Caco-2 (cell line): Measurements from ENCODE around the gene ATXN3L. TPM values are rescaled to one million over a fixed set of nuclear protein-coding genes. Genes with fewer than 3 reads are reported as not detected.
A peak's percentile ranks its signal among the peaks of the same experiment; 100 is the strongest.

ENCODE experiments used
- BruUV-seq: library from RNA; stranded (reverse); fragments of 400-500 nt; replicated peaks from 2 replicates; lab custom pipeline; 2021; lab: Mats Ljungman, UMichigan
- CTCF ChIA-PET: fragments of 300-600 bp; sonication (Branson Sonifier 250); formaldehyde crosslinking; loops from one replicate; lab custom pipeline; 2022; ENCODE audit warnings: antibody characterized with exemption; lab: Charles Lee
- POLR2A ChIA-PET: fragments of 300-600 bp; sonication (Branson Sonifier 250); formaldehyde crosslinking; loops from one replicate; lab custom pipeline; 2022; ENCODE audit warnings: antibody characterized with exemption; lab: Charles Lee
- DNase-seq, 2 experiments: peaks; one replicate each; pipeline versions ENCODE4 v3.0.0 to v3.0.0-alpha.2; 2020 to 2022
- H3K27me3 ChIP-seq: replicated peaks from 2 replicates; pipeline ENCODE4 v1.6.0; 2011; ENCODE audit warnings: low read length; ENCODE audit not compliant: control insufficient read depth, insufficient read depth
- H3K36me3 ChIP-seq: 2 replicates; pipeline ENCODE4 v1.5.1; 2011; ENCODE audit warnings: low read length; ENCODE audit not compliant: control insufficient read depth, insufficient read depth
- H3K4me1 ChIP-seq: fragments of 250-450 bp; sonication (Bioruptor Pico); 2 replicates; pipeline ENCODE4 v1.5.1; 2020; ENCODE audit warnings: mild to moderate bottlenecking
- H3K4me3 ChIP-seq: 2 replicates; pipeline ENCODE4 v1.5.1; 2011; ENCODE audit warnings: low read depth, mild to moderate bottlenecking, control low read depth, low read length
- H3K9me3 ChIP-seq: fragments of 250-450 bp; sonication (Bioruptor Pico); 2 replicates; pipeline ENCODE4 v1.5.1; 2020; ENCODE audit warnings: mild to moderate bottlenecking, moderate library complexity
- H3K27ac Mint-ChIP-seq: one replicate; pipeline ENCODE4 v1.8.0; 2022; ENCODE audit warnings: mixed read lengths; ENCODE audit not compliant: unreplicated experiment
- H3K27me3 Mint-ChIP-seq: one replicate; pipeline ENCODE4 v1.8.0; 2022; ENCODE audit warnings: mixed read lengths; ENCODE audit not compliant: insufficient read depth, unreplicated experiment
- H3K36me3 Mint-ChIP-seq: one replicate; pipeline ENCODE4 v1.8.0; 2022; ENCODE audit warnings: mild to moderate bottlenecking, mixed read lengths; ENCODE audit not compliant: insufficient read depth, unreplicated experiment
- H3K4me1 Mint-ChIP-seq: one replicate; pipeline ENCODE4 v1.8.0; 2022; ENCODE audit warnings: low read depth, mixed read lengths; ENCODE audit not compliant: unreplicated experiment
- H3K4me3 Mint-ChIP-seq: one replicate; pipeline ENCODE4 v1.8.0; 2022; ENCODE audit warnings: mild to moderate bottlenecking, moderate library complexity, mixed read lengths; ENCODE audit not compliant: unreplicated experiment
- H3K9me3 Mint-ChIP-seq: one replicate; pipeline ENCODE4 v1.8.0; 2022; ENCODE audit warnings: mixed read lengths; ENCODE audit not compliant: unreplicated experiment
- intact Hi-C: fragments of 100-400 bp; cut with micrococcal nuclease; formaldehyde crosslinking; loops from one replicate; pipeline ENCODE4 v1.10.0; 2022; ENCODE audit not compliant: unreplicated experiment
- total RNA-seq: library from RNA; stranded (reverse); gene quantifications from 2 replicates; pipeline ENCODE4 v1.2.3, GENCODE V29; 2022
- TF ChIP-seq, protein P1 (sequence below), 2 experiments: fragments of 200-600 bp in 1 of 2; IDR thresholded peaks; 1 replicate in 1 of 2; 2 replicates in 1 of 2; pipeline versions ENCODE4 v1.5.1 to v1.8.0; 2011 to 2022; ENCODE audit warnings: antibody characterized with exemption in 1 of 2, control low read depth in 1 of 2, inconsistent platforms in 1 of 2, low read depth in 1 of 2, low read length in 1 of 2, mild to moderate bottlenecking in 1 of 2, moderate library complexity in 1 of 2; ENCODE audit not compliant: insufficient read depth in 1 of 2, severe bottlenecking in 1 of 2, unreplicated experiment in 1 of 2

The ATXN3L gene
- total RNA-seq, 1 experiment from 2014 or later: not detected

DNA sequence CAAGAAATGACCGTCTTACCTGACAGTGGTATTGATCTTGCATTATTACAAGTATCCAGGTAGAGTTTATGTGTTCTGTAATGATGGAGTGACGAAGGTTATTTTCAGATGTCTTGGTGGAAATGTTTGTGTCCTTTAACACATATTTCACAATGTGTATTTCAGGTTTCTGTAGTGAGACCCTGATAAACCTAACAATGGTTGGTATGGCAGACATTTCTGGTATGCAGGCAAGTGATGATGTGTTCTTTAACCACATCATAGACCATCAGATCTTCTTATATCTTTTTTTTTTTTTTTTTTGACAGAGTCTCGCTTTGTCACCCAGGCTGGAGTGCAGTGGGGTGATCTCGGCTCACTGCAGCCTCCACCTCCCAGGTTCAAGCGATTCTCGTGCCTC lies 14.6 kb upstream of the ATXN3L start:
- Histone ChIP-seq H3K36me3 (no peaks in the 10 kb centered on the region), H3K4me3 (no peak overlapping the region), H3K27me3 (no peaks in the 10 kb centered on the region), H3K9me3 (no peaks in the 10 kb centered on the region), H3K4me1 (peaks cover 11% of the 10 kb centered on the region; the same call in 1 of the 2 replicates)
- no TSS peak for BruUV-seq
- no peaks in the 10 kb centered on the region for H3K27me3 Mint-ChIP-seq
- H3K9me3 Mint-ChIP-seq: no peaks in the 10 kb centered on the region
- no peaks in the 10 kb centered on the region for H3K4me1 Mint-ChIP-seq
- peak in 1 of 2 experiments; percentile 5 for DNase-seq
- no peak overlapping the region for H3K4me3 Mint-ChIP-seq
- POLR2A ChIA-PET: no interaction called here
- TF ChIP-seq, protein P1, sequence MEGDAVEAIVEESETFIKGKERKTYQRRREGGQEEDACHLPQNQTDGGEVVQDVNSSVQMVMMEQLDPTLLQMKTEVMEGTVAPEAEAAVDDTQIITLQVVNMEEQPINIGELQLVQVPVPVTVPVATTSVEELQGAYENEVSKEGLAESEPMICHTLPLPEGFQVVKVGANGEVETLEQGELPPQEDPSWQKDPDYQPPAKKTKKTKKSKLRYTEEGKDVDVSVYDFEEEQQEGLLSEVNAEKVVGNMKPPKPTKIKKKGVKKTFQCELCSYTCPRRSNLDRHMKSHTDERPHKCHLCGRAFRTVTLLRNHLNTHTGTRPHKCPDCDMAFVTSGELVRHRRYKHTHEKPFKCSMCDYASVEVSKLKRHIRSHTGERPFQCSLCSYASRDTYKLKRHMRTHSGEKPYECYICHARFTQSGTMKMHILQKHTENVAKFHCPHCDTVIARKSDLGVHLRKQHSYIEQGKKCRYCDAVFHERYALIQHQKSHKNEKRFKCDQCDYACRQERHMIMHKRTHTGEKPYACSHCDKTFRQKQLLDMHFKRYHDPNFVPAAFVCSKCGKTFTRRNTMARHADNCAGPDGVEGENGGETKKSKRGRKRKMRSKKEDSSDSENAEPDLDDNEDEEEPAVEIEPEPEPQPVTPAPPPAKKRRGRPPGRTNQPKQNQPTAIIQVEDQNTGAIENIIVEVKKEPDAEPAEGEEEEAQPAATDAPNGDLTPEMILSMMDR (IDR thresholded peaks at IDR 0.05; ENCODE audit: insufficient read depth in 1 of 2, low read depth in 1 of 2, low read length in 1 of 2, severe bottlenecking in 1 of 2, unreplicated experiment in 1 of 2): no peak
- H3K36me3 Mint-ChIP-seq: no peaks in the 10 kb centered on the region
- peak overlapping the region; percentile 45 for H3K27ac Mint-ChIP-seq
- CTCF ChIA-PET: no interaction called here
- intact Hi-C loops: loop anchor here (1.0 to 10.0 kb wide), 3 partner anchors 46 to 360 kb away; partner anchors contain the start of gene TMSB4X

DNA sequence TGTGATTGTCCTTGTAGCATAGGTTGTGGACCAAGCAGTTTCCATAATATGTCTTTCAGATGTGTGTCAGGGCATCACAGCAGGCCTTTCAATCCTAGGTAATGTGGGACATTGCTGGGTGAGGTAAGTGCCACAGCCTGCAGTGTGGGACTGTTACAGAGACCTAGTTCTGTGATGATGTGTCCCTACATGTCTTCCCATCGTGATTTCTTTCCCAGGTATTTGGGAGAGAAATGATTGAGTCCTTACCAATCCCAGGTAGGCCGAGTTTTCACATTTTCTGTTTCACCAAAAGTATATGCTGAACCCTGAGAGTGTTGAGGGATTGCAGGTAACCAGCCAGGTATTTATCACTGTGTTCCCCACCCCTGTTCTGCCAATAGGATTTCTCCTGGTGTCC lies 10.6 kb upstream of the ATXN3L start:
- ChIA-PET POLR2A (no interaction called here), CTCF (no interaction called here)
- Histone ChIP-seq H3K36me3 (no peaks in the 10 kb centered on the region), H3K27me3 (no peaks in the 10 kb centered on the region), H3K9me3 (no peaks in the 10 kb centered on the region), H3K4me3 (no peak overlapping the region), H3K4me1 (peaks cover 11% of the 10 kb centered on the region; the same call in 1 of the 2 replicates)
- H3K9me3 Mint-ChIP-seq: no peaks in the 10 kb centered on the region
- DNase-seq: no peak
- H3K36me3 Mint-ChIP-seq: no peaks in the 10 kb centered on the region
- H3K27ac Mint-ChIP-seq: no peak overlapping the region
- TF ChIP-seq, protein P1 (IDR thresholded peaks at IDR 0.05; ENCODE audit: insufficient read depth in 1 of 2, low read depth in 1 of 2, low read length in 1 of 2, severe bottlenecking in 1 of 2, unreplicated experiment in 1 of 2): no peak
- H3K27me3 Mint-ChIP-seq: no peaks in the 10 kb centered on the region
- no peaks in the 10 kb centered on the region for H3K4me1 Mint-ChIP-seq
- no TSS peak for BruUV-seq
- H3K4me3 Mint-ChIP-seq: no peak overlapping the region
- intact Hi-C loops: loop anchor here (10.0 kb wide), 2 partner anchors 154 to 356 kb away; partner anchors contain the start of gene TMSB4X

DNA sequence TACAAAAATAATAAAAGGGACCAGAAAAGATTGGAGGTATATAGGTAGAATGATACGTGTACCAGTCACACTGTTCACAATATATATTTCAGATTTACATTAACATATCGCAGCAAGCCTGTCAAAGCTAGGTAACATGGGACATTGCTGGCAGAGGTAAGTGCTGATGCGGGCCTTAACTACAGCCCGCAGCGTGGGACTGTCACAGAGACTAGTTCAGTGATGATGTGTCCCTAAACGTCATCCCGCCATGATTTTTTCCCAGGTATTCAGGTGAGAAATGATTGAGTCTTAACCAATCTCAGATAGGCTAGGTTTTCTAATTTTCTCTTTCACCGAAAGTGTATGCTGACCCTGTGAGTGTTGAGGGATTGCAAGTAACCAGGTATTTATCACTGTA lies 7.8 kb upstream of the ATXN3L start:
- Mint-ChIP-seq H3K4me3 (no peak overlapping the region), H3K36me3 (no peaks in the 10 kb centered on the region), H3K4me1 (no peaks in the 10 kb centered on the region), H3K27me3 (no peaks in the 10 kb centered on the region), H3K9me3 (no peaks in the 10 kb centered on the region), H3K27ac (no peak overlapping the region)
- intact Hi-C loops: no loop called here
- BruUV-seq: no TSS peak
- Histone ChIP-seq H3K36me3 (no peaks in the 10 kb centered on the region), H3K9me3 (no peaks in the 10 kb centered on the region), H3K4me3 (no peak overlapping the region), H3K27me3 (no peaks in the 10 kb centered on the region), H3K4me1 (peaks cover 2% of the 10 kb centered on the region; the same call in 1 of the 2 replicates)
- ChIA-PET POLR2A (no interaction called here), CTCF (no interaction called here)
- TF ChIP-seq, protein P1 (IDR thresholded peaks at IDR 0.05; ENCODE audit: insufficient read depth in 1 of 2, low read depth in 1 of 2, low read length in 1 of 2, severe bottlenecking in 1 of 2, unreplicated experiment in 1 of 2): no peak
- DNase-seq: no peak
